Tibial artery (tissue), 4 donors: ENCODE measurements around the gene FURIN.
"Not testable (repeated sequence)": the region's sequence is repeated elsewhere in the genome, so short reads cannot be mapped to it uniquely, and the experiment has no call there.

ENCODE experiments used
- DNase-seq, 2 donors: peaks; one replicate each; pipeline ENCODE4 v3.0.0-alpha.2; 2019
- H3K27ac ChIP-seq, 2 donors: fragments of 200-600 bp; sonication (generic) in 1 of 2; 1 replicate in 1 of 2; 2 replicates in 1 of 2; pipeline ENCODE4 v1.5.1; 2018 to 2019; ENCODE audit warnings: mild to moderate bottlenecking in 1 of 2
- H3K27me3 ChIP-seq, 2 donors: fragments of 200-600 bp; sonication (generic) in 1 of 2; one replicate each; pipeline versions ENCODE4 v1.5.1 to v1.6.0; 2016 to 2019
- H3K36me3 ChIP-seq, 3 donors: fragments of 200-600 bp; sonication (generic) in 2 of 3; one replicate each; pipeline ENCODE4 v1.5.1; 2016 to 2019; ENCODE audit warnings: mild to moderate bottlenecking in 2 of 3
- H3K4me1 ChIP-seq, 4 donors: fragments of 200-600 bp; sonication (generic) in 2 of 4; 1 replicate in 3 of 4; 2 replicates in 1 of 4; pipeline ENCODE4 v1.5.1; 2016 to 2019
- H3K4me3 ChIP-seq, 2 donors: fragments of 200-600 bp; sonication (generic) in 1 of 2; 1 replicate in 1 of 2; 2 replicates in 1 of 2; pipeline ENCODE4 v1.5.1; 2018 to 2019; ENCODE audit warnings: mild to moderate bottlenecking in 2 of 2
- H3K9me3 ChIP-seq, 3 donors: fragments of 200-600 bp; sonication (generic) in 1 of 3; one replicate each; pipeline ENCODE4 v1.5.1; 2016 to 2019
- CTCF ChIP-seq, 2 experiments: fragments of 200-600 bp in 1 of 2; fragments of 450-650 bp in 1 of 2; IDR thresholded peaks; one replicate each; pipeline ENCODE4 v1.5.1; 2017 to 2019; ENCODE audit warnings: antibody characterized with exemption in 2 of 2, mild to moderate bottlenecking in 1 of 2, moderate library complexity in 1 of 2
- intact Hi-C: fragments of 100-400 bp; cut with DNase I; formaldehyde crosslinking; loops from one replicate; pipeline ENCODE4 v1.15.0; 2023; ENCODE audit warnings: low total_unique reads

Gene FURIN

GRCh38 chr15:90845201-90845949 lies 23.0 kb upstream of the FURIN start:
- DNase-seq = no peak
- TF ChIP-seq CTCF (IDR thresholded peaks at IDR 0.05) = no peak
- Histone ChIP-seq H3K27me3 (peaks cover 0 to 3% of the 10 kb centered on the region in 2 donors), H3K27ac (no peak overlapping the region), H3K4me1 (no peaks in the 10 kb centered on the region), H3K36me3 (no peaks in the 10 kb centered on the region), H3K4me3 (no peak overlapping the region), H3K9me3 (no peaks in the 10 kb centered on the region)
- intact Hi-C loops = no loop called here

GRCh38 chr15:90849424-90849823 lies 19.0 kb upstream of the FURIN start:
- H3K36me3 ChIP-seq, H3K4me3 ChIP-seq, intact Hi-C loops, H3K9me3 ChIP-seq, DNase-seq, H3K4me1 ChIP-seq, H3K27ac ChIP-seq, H3K27me3 ChIP-seq: not testable (repeated sequence)

- intact Hi-C loops = loop anchor here (10.0 kb wide), 1 partner anchor 76 kb away; no protein-coding TSS in a partner anchor
- TF ChIP-seq CTCF (IDR thresholded peaks at IDR 0.05) = no peak
- Histone ChIP-seq H3K9me3 (no peaks in the 10 kb centered on the region), H3K4me1 (no peaks in the 10 kb centered on the region), H3K36me3 (no peaks in the 10 kb centered on the region), H3K27me3 (peaks cover 0 to 3% of the 10 kb centered on the region in 2 donors), H3K4me3 (no peak overlapping the region), H3K27ac (no peak overlapping the region)
- DNase-seq = no peak
Measured at GRCh38 chr15:90851114-90851513, 17.3 kb upstream of the FURIN start.

GRCh38 chr15:90851940-90852339 lies 16.4 kb upstream of the FURIN start:
- no peaks in the 10 kb centered on the region for H3K9me3 ChIP-seq
- TF ChIP-seq CTCF (IDR thresholded peaks at IDR 0.05) = no peak
- no peaks in the 10 kb centered on the region for H3K4me1 ChIP-seq
- H3K27ac ChIP-seq = no peak overlapping the region
- intact Hi-C loops = loop anchor here (10.0 kb wide), 1 partner anchor 77 kb away; no protein-coding TSS in a partner anchor
- no peaks in the 10 kb centered on the region for H3K36me3 ChIP-seq
- peaks cover 0 to 3% of the 10 kb centered on the region in 2 donors for H3K27me3 ChIP-seq
- DNase-seq = no peak
- H3K4me3 ChIP-seq = no peak overlapping the region

- no peak for TF ChIP-seq CTCF (IDR thresholded peaks at IDR 0.05)
- no peaks in the 10 kb centered on the region for H3K27me3 ChIP-seq
- no peaks in the 10 kb centered on the region for H3K4me1 ChIP-seq
- DNase-seq = no peak
- H3K9me3 ChIP-seq = no peaks in the 10 kb centered on the region
- intact Hi-C loops = loop anchor here (10.0 kb wide), 1 partner anchor 80 kb away; no protein-coding TSS in a partner anchor
- H3K4me3 ChIP-seq = no peak overlapping the region
- H3K36me3 ChIP-seq = no peaks in the 10 kb centered on the region
- no peak overlapping the region for H3K27ac ChIP-seq
Measured at GRCh38 chr15:90855139-90855538, 13.2 kb upstream of the FURIN start.

- Histone ChIP-seq H3K4me1 (no peaks in the 10 kb centered on the region), H3K4me3 (no peak overlapping the region), H3K36me3 (no peaks in the 10 kb centered on the region), H3K27ac (no peak overlapping the region), H3K27me3 (no peaks in the 10 kb centered on the region), H3K9me3 (no peaks in the 10 kb centered on the region)
- no peak for TF ChIP-seq CTCF (IDR thresholded peaks at IDR 0.05)
- no peak for DNase-seq
- intact Hi-C loops = loop anchor here (10.0 kb wide), 1 partner anchor 83 kb away; no protein-coding TSS in a partner anchor
Measured at GRCh38 chr15:90857337-90857736, 11.1 kb upstream of the FURIN start.
